ENCODE measurements around the gene FAXC.

Gene FAXC

DNA sequence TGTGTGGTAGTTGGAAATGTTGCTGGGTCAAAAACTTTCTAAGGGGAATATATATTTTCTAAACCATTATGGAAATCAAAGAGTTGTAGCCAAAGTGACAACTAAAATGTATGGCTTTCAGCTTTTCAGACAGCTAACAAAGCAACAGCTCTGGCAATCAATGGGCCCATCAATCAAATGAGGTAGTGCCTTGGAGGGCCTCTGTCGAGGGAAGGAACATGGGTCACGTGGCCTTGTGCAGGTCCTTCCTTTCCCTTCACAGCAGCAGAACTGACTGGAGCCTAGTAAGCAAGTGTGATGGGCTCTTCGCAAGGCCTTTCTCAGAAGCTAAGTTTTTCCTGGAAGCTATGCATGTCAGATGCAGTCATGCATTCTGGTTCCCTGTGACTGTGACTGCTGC, 17.9 kb downstream of the FAXC start:
- no peaks in the 10 kb centered on the region for H3K79me2 ChIP-seq (ENCODE audit: insufficient read depth, low read length)
- ATAC-seq (ENCODE audit: insufficient read depth, low read depth) (no peak), DNase-seq (no peak)
- no peaks in the 10 kb centered on the region for H3K4me1 ChIP-seq (ENCODE audit: insufficient read depth, low read length)
- no peaks in the 10 kb centered on the region for H4K20me1 ChIP-seq (ENCODE audit: insufficient read depth, low read length)
- H3K4me2 ChIP-seq (ENCODE audit: insufficient read depth, low read length), result no peak overlapping the region
- H2AFZ ChIP-seq (ENCODE audit: low read depth, low read length), result no peak overlapping the region
- no peaks in the 10 kb centered on the region for H3K9me3 ChIP-seq (ENCODE audit: insufficient read depth, low read length, severe bottlenecking)
- no peak overlapping the region for H3K4me3 ChIP-seq (ENCODE audit: low read depth in 1 of 2, low read length in 2 of 2)
- TF ChIP-seq EZH2 (IDR thresholded peaks at IDR 0.05; ENCODE audit: borderline replicate concordance, low read depth, low read length, severe bottlenecking), result no peak
- TF ChIP-seq, protein P1, sequence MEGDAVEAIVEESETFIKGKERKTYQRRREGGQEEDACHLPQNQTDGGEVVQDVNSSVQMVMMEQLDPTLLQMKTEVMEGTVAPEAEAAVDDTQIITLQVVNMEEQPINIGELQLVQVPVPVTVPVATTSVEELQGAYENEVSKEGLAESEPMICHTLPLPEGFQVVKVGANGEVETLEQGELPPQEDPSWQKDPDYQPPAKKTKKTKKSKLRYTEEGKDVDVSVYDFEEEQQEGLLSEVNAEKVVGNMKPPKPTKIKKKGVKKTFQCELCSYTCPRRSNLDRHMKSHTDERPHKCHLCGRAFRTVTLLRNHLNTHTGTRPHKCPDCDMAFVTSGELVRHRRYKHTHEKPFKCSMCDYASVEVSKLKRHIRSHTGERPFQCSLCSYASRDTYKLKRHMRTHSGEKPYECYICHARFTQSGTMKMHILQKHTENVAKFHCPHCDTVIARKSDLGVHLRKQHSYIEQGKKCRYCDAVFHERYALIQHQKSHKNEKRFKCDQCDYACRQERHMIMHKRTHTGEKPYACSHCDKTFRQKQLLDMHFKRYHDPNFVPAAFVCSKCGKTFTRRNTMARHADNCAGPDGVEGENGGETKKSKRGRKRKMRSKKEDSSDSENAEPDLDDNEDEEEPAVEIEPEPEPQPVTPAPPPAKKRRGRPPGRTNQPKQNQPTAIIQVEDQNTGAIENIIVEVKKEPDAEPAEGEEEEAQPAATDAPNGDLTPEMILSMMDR (IDR thresholded peaks at IDR 0.05; ENCODE audit: borderline replicate concordance, extremely low read depth, low read length, poor library complexity, severe bottlenecking), result no peak
- peaks cover 13% of the 10 kb centered on the region for H3K27me3 ChIP-seq (ENCODE audit: insufficient read depth, low read length, poor library complexity)
- H3K27ac ChIP-seq (ENCODE audit: low read length), result no peak overlapping the region
- H3K9ac ChIP-seq (ENCODE audit: low read depth, low read length), result no peak overlapping the region
- H3K36me3 ChIP-seq (ENCODE audit: insufficient read depth, low read length), result no peaks in the 10 kb centered on the region

DNA sequence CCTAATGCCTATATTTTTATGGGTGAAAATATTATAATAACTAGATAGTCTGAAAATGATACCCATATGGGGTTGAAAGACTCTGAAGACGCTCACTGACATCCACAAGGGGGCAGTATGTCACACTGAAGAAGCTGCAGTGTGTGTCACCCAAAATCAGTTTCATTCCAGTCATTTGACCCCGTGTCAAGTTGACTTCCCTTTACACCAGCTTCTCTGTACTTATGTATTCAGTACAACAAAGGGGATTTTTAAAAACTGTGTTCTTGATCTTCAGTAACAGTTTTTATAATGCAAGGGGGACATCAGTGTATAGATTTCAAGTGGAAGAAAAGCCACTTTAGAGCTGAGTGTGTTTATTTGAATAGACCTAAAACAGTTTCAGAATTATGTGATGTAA, 19.3 kb downstream of the FAXC start:
- TF ChIP-seq EZH2 (IDR thresholded peaks at IDR 0.05; ENCODE audit: borderline replicate concordance, low read depth, low read length, severe bottlenecking), result no peak
- TF ChIP-seq, protein P1 (IDR thresholded peaks at IDR 0.05; ENCODE audit: borderline replicate concordance, extremely low read depth, low read length, poor library complexity, severe bottlenecking), result peak; percentile 85
- Histone ChIP-seq H3K79me2 (ENCODE audit: insufficient read depth, low read length) (no peaks in the 10 kb centered on the region), H3K27ac (ENCODE audit: low read length) (no peak overlapping the region), H3K36me3 (ENCODE audit: insufficient read depth, low read length) (no peaks in the 10 kb centered on the region), H3K4me2 (ENCODE audit: insufficient read depth, low read length) (peak overlapping the region; percentile 44; the same call in 1 of the 2 replicates), H3K27me3 (ENCODE audit: insufficient read depth, low read length, poor library complexity) (peaks cover 13% of the 10 kb centered on the region), H4K20me1 (ENCODE audit: insufficient read depth, low read length) (no peaks in the 10 kb centered on the region), H3K9me3 (ENCODE audit: insufficient read depth, low read length, severe bottlenecking) (no peaks in the 10 kb centered on the region), H3K9ac (ENCODE audit: low read depth, low read length) (no peak overlapping the region), H2AFZ (ENCODE audit: low read depth, low read length) (no peak overlapping the region), H3K4me3 (ENCODE audit: low read depth in 1 of 2, low read length in 2 of 2) (no peak overlapping the region), H3K4me1 (ENCODE audit: insufficient read depth, low read length) (no peaks in the 10 kb centered on the region)
- ATAC-seq (ENCODE audit: insufficient read depth, low read depth) (peak; percentile 92), DNase-seq (peak; percentile 58)

DNA sequence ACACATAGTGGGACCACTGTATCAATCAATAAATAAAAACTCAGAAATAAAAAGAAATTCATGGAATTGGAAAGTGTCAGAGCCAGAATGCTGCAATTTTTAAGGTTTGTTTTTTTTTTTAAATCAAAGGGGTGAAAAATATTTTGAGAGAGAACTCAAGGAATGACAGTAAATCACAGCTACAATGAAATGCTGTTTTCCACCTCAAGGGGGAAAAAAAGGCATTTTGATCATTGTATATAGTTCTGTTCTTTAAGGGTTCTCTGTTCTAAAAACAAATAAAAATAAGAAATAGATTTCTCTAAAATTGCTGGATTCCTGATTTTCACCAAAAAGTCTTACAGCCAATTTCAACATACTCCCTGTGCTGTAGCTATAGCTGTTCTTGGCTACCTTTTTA, 24.5 kb downstream of the FAXC start:
- no peak overlapping the region for H3K4me3 ChIP-seq (ENCODE audit: low read depth in 1 of 2, low read length in 2 of 2)
- no peak for DNase-seq
- no peak overlapping the region for H3K4me2 ChIP-seq (ENCODE audit: insufficient read depth, low read length)
- no peaks in the 10 kb centered on the region for H3K36me3 ChIP-seq (ENCODE audit: insufficient read depth, low read length)
- no peaks in the 10 kb centered on the region for H3K79me2 ChIP-seq (ENCODE audit: insufficient read depth, low read length)
- H2AFZ ChIP-seq (ENCODE audit: low read depth, low read length), result no peak overlapping the region
- H3K9me3 ChIP-seq (ENCODE audit: insufficient read depth, low read length, severe bottlenecking), result no peaks in the 10 kb centered on the region
- ATAC-seq (ENCODE audit: insufficient read depth, low read depth), result no peak
- TF ChIP-seq, protein P1 (IDR thresholded peaks at IDR 0.05; ENCODE audit: borderline replicate concordance, extremely low read depth, low read length, poor library complexity, severe bottlenecking), result no peak
- no peak for TF ChIP-seq EZH2 (IDR thresholded peaks at IDR 0.05; ENCODE audit: borderline replicate concordance, low read depth, low read length, severe bottlenecking)
- H3K27me3 ChIP-seq (ENCODE audit: insufficient read depth, low read length, poor library complexity), result peaks cover 8% of the 10 kb centered on the region
- H3K27ac ChIP-seq (ENCODE audit: low read length), result no peak overlapping the region
- H3K9ac ChIP-seq (ENCODE audit: low read depth, low read length), result no peak overlapping the region
- no peaks in the 10 kb centered on the region for H4K20me1 ChIP-seq (ENCODE audit: insufficient read depth, low read length)
- H3K4me1 ChIP-seq (ENCODE audit: insufficient read depth, low read length), result no peaks in the 10 kb centered on the region

DNA sequence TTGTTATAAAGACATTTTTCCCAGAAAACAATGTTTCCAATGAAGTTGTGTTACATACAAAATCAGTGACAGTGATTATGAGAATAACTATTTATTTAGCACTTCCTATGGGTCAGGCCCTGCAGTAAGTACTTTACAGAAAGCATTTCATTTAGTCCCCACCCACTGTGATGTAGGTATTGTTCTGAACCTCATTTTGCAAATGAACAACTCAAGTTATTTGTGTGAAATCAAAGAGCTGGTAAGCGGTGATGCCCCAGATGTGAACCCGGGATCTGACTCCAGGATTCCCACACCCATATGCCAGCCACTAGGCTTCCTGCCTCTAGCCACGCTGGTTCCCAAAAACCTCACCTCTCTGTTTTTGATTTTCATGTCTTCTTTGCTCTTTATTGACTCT, 30.9 kb downstream of the FAXC start:
- ATAC-seq (ENCODE audit: insufficient read depth, low read depth) (no peak), DNase-seq (no peak)
- Histone ChIP-seq H4K20me1 (ENCODE audit: insufficient read depth, low read length) (no peaks in the 10 kb centered on the region), H2AFZ (ENCODE audit: low read depth, low read length) (no peak overlapping the region), H3K4me3 (ENCODE audit: low read depth in 1 of 2, low read length in 2 of 2) (no peak overlapping the region), H3K27me3 (ENCODE audit: insufficient read depth, low read length, poor library complexity) (peaks cover 11% of the 10 kb centered on the region), H3K9me3 (ENCODE audit: insufficient read depth, low read length, severe bottlenecking) (no peaks in the 10 kb centered on the region), H3K9ac (ENCODE audit: low read depth, low read length) (no peak overlapping the region), H3K79me2 (ENCODE audit: insufficient read depth, low read length) (no peaks in the 10 kb centered on the region), H3K4me1 (ENCODE audit: insufficient read depth, low read length) (no peaks in the 10 kb centered on the region), H3K36me3 (ENCODE audit: insufficient read depth, low read length) (no peaks in the 10 kb centered on the region), H3K27ac (ENCODE audit: low read length) (no peak overlapping the region), H3K4me2 (ENCODE audit: insufficient read depth, low read length) (no peak overlapping the region)
- no peak for TF ChIP-seq EZH2 (IDR thresholded peaks at IDR 0.05; ENCODE audit: borderline replicate concordance, low read depth, low read length, severe bottlenecking)
- TF ChIP-seq, protein P1 (IDR thresholded peaks at IDR 0.05; ENCODE audit: borderline replicate concordance, extremely low read depth, low read length, poor library complexity, severe bottlenecking), result no peak

Data from DND-41 (cell line).